GM12801 (cell line): ENCODE results near the gene FANCC.

Experiments
- TF ChIP-seq, protein P1 (sequence below): IDR thresholded peaks from one replicate; pipeline ENCODE4 v1.5.1; 2011; ENCODE audit warnings: control low read depth; ENCODE audit not compliant: insufficient read length; ENCODE audit errors: extremely low read depth

The FANCC gene

DNA sequence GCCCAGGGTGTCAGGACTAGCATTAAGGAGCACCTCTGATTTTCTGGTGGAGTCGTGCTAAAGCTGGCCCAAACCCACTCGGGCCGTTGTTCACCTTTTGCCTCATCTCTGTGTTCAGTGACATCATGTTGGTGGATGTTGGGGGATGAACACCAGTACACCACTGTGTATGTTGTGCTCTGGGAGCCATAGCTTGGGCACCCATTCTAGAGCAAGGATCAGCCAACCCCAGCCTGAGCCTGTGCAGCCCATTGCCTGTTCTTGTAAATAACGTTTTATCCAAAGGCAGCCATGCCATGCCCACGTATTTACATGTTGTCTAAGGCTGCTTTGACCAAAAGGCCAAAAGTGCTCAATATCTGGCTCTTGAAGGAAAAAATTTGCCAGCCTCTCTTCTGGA, 245.6 kb downstream of the FANCC start:
- TF ChIP-seq, protein P1, sequence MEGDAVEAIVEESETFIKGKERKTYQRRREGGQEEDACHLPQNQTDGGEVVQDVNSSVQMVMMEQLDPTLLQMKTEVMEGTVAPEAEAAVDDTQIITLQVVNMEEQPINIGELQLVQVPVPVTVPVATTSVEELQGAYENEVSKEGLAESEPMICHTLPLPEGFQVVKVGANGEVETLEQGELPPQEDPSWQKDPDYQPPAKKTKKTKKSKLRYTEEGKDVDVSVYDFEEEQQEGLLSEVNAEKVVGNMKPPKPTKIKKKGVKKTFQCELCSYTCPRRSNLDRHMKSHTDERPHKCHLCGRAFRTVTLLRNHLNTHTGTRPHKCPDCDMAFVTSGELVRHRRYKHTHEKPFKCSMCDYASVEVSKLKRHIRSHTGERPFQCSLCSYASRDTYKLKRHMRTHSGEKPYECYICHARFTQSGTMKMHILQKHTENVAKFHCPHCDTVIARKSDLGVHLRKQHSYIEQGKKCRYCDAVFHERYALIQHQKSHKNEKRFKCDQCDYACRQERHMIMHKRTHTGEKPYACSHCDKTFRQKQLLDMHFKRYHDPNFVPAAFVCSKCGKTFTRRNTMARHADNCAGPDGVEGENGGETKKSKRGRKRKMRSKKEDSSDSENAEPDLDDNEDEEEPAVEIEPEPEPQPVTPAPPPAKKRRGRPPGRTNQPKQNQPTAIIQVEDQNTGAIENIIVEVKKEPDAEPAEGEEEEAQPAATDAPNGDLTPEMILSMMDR = no peak

DNA sequence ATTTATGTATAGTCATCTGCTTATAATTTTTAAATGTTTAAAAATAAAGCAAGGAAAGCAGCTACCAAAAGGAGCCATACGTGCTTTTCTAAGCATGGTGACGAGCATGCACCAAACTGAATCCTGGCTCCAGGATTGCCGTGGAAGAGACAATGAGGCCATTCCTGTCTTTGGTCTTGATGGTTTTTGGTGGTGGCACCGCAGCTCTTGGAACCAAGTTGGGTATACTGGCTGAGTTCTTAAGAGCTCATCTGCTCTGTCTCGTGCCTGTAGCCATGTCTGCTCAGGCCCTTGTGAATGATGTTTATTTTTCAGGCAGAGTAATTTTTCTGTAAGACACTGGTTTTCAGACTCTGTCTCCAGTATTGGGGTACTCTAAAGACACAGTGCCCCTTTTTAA, 246.1 kb downstream of the FANCC start:
- TF ChIP-seq, protein P1 = no peak

DNA sequence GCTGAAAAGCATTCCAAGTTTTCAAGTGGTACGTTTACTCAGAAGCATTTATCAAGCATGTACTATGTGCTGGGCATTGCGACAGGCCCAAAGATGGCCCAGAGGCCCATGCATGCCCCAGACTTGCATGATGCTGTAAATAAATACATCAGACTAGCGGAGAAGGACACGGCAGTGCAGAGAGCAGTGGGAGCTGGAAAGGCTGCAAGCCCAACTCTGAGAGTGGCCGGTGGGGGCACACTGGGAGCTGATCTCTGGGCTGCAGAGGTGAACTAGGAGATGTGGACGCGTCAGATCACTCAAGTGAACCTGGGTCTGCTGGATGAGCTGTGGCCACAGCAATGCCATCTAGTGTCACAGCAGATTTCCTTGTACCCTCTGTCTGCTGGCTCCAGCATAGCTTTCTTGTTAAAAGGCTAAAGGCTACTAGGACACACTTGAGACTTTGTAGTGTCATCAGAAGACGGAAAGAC, 246.9 kb downstream of the FANCC start:
- TF ChIP-seq, protein P1 = no peak

DNA sequence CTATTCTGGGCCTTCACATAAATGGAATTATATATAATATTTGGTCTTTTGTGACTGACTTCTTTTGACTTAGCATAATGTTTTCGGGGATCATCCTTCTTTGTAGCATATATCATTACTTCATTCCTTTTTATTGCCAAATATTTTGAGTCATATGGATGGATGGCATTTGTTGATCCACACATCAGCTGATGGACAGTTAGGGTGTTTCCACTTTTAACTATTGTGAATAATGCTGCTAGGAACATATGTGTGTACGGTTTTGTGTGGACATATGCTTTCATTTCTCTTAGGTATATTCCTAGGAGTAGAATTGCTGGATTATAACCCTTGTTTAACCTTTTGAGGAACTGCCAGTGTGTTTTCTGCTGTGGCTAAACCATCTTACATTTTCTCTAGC, 249.6 kb downstream of the FANCC start:
- TF ChIP-seq, protein P1 = no peak

DNA sequence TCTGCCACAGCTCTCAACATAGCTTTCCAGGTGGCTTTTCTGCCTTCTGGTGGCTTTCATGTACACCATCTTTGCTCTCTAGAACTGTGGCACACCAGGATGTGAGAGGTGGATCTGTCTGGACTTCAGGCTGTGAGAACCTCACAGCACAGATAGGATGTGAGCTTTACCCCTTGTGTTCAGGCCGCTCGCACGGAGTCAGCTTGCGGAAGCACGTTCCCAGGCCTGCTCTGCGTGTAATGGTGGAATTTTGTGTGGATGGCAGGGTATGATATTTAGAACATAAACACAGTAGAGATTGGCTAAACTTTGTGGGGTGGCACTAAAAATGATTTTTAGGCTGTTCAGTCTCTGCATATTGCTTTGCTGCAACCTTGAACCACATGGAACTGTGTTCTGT, 250.5 kb downstream of the FANCC start:
- TF ChIP-seq, protein P1 = no peak

DNA sequence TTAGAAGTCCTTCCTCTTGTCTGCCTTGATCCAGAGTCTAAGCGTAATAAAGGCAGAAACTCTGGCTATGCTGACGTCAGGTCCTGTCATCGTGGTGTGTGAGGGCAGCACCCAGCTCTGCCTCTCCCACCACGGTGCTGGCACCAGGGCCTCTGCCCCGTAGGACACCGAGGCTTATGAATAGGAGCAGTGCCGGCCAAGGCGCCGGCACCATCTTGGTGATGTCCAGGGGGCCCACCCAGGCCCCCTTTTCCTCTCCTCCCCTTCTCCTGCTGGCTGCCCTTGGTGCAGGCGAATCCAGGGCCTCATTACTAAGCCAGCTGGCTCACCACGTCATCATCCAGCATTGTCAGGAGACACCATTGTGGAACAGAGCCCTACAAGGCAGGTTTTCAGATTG, 252.3 kb downstream of the FANCC start:
- TF ChIP-seq, protein P1 = no peak

DNA sequence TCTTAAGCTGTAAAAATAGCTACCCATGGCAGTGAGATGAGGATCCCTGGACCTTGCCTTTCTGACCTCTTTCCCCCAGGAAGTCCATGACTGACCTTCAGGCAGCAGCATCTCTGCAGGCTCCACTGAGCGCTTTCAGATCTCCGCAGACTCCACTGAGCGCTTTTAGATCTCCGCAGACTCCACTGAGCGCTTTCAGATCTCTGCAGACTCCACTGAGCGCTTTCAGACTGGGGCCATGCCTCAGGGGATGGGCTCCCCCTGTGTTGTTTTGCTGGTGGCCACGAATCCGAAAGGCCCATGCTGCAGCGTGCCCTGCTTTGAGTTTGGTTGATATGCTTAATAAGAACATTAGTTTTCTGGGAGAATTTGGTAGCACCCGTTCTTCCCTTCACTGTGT, 254.2 kb downstream of the FANCC start:
- TF ChIP-seq, protein P1 = no peak
